Measurements from ENCODE around the gene APAF1. TPM values are rescaled to one million over a fixed set of nuclear protein-coding genes. Genes with fewer than 3 reads are reported as not detected.

Gene APAF1
- total RNA-seq, 1 experiment from 2014 or later = 19.3 TPM

DNA sequence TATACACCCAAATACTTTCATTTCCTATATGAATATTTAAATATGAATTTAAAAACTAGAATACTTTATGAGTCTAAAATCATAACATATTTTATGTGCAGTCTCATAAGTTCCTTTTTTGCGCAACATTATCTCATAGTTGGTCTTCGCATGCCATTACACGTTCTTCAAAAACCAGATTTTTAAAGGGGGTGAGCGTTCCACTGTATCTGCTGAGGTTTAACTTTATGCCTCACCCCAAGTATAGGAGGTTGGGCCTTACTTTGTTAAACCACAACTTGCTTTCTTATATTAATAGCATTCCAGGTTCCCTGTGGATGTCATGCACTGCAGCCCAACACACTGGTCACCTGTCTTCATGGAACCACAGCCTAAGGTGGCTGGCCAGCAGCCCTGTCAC is 118.6 kb downstream of the APAF1 start:
- no peaks in the 10 kb centered on the region for H3K9me3 Mint-ChIP-seq
- no peaks in the 10 kb centered on the region for H3K36me3 Mint-ChIP-seq
- TF ChIP-seq, protein P1, sequence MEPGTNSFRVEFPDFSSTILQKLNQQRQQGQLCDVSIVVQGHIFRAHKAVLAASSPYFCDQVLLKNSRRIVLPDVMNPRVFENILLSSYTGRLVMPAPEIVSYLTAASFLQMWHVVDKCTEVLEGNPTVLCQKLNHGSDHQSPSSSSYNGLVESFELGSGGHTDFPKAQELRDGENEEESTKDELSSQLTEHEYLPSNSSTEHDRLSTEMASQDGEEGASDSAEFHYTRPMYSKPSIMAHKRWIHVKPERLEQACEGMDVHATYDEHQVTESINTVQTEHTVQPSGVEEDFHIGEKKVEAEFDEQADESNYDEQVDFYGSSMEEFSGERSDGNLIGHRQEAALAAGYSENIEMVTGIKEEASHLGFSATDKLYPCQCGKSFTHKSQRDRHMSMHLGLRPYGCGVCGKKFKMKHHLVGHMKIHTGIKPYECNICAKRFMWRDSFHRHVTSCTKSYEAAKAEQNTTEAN (CRISPR knock-in tag; IDR thresholded peaks at IDR 0.05) = no peak
- TF ChIP-seq NFATC4 (CRISPR knock-in tag; IDR thresholded peaks at IDR 0.05) (no peak), MXD4 (CRISPR knock-in tag; IDR thresholded peaks at IDR 0.05; ENCODE audit: borderline replicate concordance) (no peak), TEAD1 (CRISPR knock-in tag; IDR thresholded peaks at IDR 0.05) (no peak), EMX1 (CRISPR knock-in tag; IDR thresholded peaks at IDR 0.05) (no peak)
- TF ChIP-seq, protein P2, sequence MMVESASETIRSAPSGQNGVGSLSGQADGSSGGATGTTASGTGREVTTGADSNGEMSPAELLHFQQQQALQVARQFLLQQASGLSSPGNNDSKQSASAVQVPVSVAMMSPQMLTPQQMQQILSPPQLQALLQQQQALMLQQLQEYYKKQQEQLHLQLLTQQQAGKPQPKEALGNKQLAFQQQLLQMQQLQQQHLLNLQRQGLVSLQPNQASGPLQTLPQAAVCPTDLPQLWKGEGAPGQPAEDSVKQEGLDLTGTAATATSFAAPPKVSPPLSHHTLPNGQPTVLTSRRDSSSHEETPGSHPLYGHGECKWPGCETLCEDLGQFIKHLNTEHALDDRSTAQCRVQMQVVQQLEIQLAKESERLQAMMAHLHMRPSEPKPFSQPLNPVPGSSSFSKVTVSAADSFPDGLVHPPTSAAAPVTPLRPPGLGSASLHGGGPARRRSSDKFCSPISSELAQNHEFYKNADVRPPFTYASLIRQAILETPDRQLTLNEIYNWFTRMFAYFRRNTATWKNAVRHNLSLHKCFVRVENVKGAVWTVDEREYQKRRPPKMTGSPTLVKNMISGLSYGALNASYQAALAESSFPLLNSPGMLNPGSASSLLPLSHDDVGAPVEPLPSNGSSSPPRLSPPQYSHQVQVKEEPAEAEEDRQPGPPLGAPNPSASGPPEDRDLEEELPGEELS (CRISPR knock-in tag; IDR thresholded peaks at IDR 0.05) = no peak
- CTCF ChIA-PET = no interaction called here
- no peaks in the 10 kb centered on the region for H3K4me1 Mint-ChIP-seq
- DNase-seq (ENCODE audit: low spot score) (no peak), ATAC-seq (no peak)
- H3K27me3 Mint-ChIP-seq (ENCODE audit: low read depth) = no peaks in the 10 kb centered on the region
- POLR2A ChIA-PET = no interaction called here
- H3K27ac Mint-ChIP-seq = no peak overlapping the region
- no peak overlapping the region for H3K4me3 Mint-ChIP-seq

DNA sequence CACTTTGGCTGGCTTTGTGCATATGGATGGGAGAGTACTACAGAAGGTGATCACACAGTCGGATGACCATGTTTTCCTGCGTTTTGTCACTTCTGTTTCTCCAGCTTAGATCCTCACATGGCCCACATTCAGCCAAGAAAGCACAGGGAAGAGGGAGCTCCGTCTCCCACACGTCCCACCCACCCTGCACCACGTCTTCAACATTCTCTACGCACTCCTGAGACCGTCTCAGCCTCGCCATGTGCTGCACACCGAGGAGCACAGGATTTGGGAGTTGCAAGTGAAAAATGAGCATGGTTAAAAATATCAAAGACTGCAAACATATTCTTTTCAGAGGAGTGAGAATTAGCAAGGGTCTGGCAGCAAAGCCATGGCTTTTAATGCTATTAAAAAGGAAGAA is 122.2 kb downstream of the APAF1 start:
- DNase-seq (ENCODE audit: low spot score) (no peak), ATAC-seq (no peak)
- TF ChIP-seq GTF2I (CRISPR knock-in tag; conservative IDR thresholded peaks at IDR 0.05) = no peak
- no peak for TF ChIP-seq HMGA2 (CRISPR knock-in tag; IDR thresholded peaks at IDR 0.05)
- no peak for TF ChIP-seq FOXJ3 (CRISPR knock-in tag; IDR thresholded peaks at IDR 0.05; ENCODE audit: borderline replicate concordance)
- no peak for TF ChIP-seq ATF1 (CRISPR knock-in tag; IDR thresholded peaks at IDR 0.05)
- TF ChIP-seq, protein P3, sequence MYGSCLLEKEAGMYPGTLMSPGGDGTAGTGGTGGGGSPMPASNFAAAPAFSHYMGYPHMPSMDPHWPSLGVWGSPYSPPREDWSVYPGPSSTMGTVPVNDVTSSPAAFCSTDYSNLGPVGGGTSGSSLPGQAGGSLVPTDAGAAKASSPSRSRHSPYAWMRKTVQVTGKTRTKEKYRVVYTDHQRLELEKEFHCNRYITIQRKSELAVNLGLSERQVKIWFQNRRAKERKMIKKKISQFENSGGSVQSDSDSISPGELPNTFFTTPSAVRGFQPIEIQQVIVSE (CRISPR knock-in tag; IDR thresholded peaks at IDR 0.05; ENCODE audit: borderline replicate concordance) = no peak
- TF ChIP-seq ZNF232 (CRISPR knock-in tag; IDR thresholded peaks at IDR 0.05) = no peak
- TF ChIP-seq, protein P4, sequence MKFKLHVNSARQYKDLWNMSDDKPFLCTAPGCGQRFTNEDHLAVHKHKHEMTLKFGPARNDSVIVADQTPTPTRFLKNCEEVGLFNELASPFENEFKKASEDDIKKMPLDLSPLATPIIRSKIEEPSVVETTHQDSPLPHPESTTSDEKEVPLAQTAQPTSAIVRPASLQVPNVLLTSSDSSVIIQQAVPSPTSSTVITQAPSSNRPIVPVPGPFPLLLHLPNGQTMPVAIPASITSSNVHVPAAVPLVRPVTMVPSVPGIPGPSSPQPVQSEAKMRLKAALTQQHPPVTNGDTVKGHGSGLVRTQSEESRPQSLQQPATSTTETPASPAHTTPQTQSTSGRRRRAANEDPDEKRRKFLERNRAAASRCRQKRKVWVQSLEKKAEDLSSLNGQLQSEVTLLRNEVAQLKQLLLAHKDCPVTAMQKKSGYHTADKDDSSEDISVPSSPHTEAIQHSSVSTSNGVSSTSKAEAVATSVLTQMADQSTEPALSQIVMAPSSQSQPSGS (CRISPR knock-in tag; IDR thresholded peaks at IDR 0.05; ENCODE audit: borderline replicate concordance, low read depth) = no peak
- no peak for TF ChIP-seq IRF2 (CRISPR knock-in tag; IDR thresholded peaks at IDR 0.05; ENCODE audit: borderline replicate concordance, low read depth)
- TF ChIP-seq, protein P5, sequence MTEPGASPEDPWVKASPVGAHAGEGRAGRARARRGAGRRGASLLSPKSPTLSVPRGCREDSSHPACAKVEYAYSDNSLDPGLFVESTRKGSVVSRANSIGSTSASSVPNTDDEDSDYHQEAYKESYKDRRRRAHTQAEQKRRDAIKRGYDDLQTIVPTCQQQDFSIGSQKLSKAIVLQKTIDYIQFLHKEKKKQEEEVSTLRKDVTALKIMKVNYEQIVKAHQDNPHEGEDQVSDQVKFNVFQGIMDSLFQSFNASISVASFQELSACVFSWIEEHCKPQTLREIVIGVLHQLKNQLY (CRISPR knock-in tag; IDR thresholded peaks at IDR 0.05) = no peak
- TF ChIP-seq, protein P6, sequence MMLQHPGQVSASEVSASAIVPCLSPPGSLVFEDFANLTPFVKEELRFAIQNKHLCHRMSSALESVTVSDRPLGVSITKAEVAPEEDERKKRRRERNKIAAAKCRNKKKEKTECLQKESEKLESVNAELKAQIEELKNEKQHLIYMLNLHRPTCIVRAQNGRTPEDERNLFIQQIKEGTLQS (CRISPR knock-in tag; conservative IDR thresholded peaks at IDR 0.05) = no peak
- no peak for TF ChIP-seq NR1H2 (CRISPR knock-in tag; IDR thresholded peaks at IDR 0.05)
- Mint-ChIP-seq H3K36me3 (peaks cover 4% of the 10 kb centered on the region), H3K9me3 (peaks cover 7% of the 10 kb centered on the region), H3K4me3 (no peak overlapping the region), H3K27ac (no peak overlapping the region), H3K4me1 (no peaks in the 10 kb centered on the region), H3K27me3 (ENCODE audit: low read depth) (no peaks in the 10 kb centered on the region)
- POLR2A ChIA-PET = no interaction called here
- CTCF ChIA-PET = interaction anchor here (1.9 kb wide), 1 partner anchor 25 kb away, joined by 4 read pairs; no protein-coding TSS in a partner anchor

DNA sequence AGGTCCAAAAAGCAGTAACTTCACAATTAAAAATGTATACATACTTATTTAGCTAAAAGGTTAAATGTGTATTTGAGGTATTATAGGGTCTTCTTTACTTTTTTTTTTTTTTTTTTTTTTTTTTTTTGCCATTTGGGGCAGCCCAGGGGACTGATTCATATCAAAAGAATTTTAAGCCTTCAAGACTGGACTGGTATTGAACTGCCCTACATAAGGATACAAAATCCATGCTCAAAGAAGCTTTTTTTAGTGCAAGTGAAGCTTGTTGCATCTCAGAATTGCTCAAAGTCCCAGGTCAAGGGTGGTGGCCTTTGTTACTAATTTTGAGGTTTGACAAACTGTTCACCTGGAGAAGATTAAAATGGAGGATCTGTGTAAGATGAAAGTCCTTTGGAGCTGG is 124.0 kb downstream of the APAF1 start:
- no peaks in the 10 kb centered on the region for H3K27me3 Mint-ChIP-seq (ENCODE audit: low read depth)
- ATAC-seq (no peak), DNase-seq (ENCODE audit: low spot score) (no peak)
- ChIA-PET POLR2A (no interaction called here), CTCF (no interaction called here)
- H3K4me1 Mint-ChIP-seq = 0 out of 2 replicates have a peak, but pooled peaks cover under 1% of the 10 kb centered on the region
- no peak overlapping the region for H3K4me3 Mint-ChIP-seq
- no peak overlapping the region for H3K27ac Mint-ChIP-seq
- peaks cover 11% of the 10 kb centered on the region for H3K9me3 Mint-ChIP-seq
- peaks cover 7% of the 10 kb centered on the region for H3K36me3 Mint-ChIP-seq
- no peak for TF ChIP-seq CBFB (CRISPR knock-in tag; IDR thresholded peaks at IDR 0.05; ENCODE audit: low read depth)
- TF ChIP-seq ZNF416 (CRISPR knock-in tag; IDR thresholded peaks at IDR 0.05) = no peak
- TF ChIP-seq, protein P3 (CRISPR knock-in tag; IDR thresholded peaks at IDR 0.05; ENCODE audit: borderline replicate concordance) = no peak
- TF ChIP-seq, protein P7, sequence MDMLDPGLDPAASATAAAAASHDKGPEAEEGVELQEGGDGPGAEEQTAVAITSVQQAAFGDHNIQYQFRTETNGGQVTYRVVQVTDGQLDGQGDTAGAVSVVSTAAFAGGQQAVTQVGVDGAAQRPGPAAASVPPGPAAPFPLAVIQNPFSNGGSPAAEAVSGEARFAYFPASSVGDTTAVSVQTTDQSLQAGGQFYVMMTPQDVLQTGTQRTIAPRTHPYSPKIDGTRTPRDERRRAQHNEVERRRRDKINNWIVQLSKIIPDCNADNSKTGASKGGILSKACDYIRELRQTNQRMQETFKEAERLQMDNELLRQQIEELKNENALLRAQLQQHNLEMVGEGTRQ (CRISPR knock-in tag; IDR thresholded peaks at IDR 0.05) = no peak
- TF ChIP-seq TCF7 (CRISPR knock-in tag; IDR thresholded peaks at IDR 0.05; ENCODE audit: low read depth) = no peak
- no peak for TF ChIP-seq ZNF423 (CRISPR knock-in tag; IDR thresholded peaks at IDR 0.05)
- no peak for TF ChIP-seq FOXP1 (CRISPR knock-in tag; IDR thresholded peaks at IDR 0.05; ENCODE audit: borderline replicate concordance)
- TF ChIP-seq, protein P8, sequence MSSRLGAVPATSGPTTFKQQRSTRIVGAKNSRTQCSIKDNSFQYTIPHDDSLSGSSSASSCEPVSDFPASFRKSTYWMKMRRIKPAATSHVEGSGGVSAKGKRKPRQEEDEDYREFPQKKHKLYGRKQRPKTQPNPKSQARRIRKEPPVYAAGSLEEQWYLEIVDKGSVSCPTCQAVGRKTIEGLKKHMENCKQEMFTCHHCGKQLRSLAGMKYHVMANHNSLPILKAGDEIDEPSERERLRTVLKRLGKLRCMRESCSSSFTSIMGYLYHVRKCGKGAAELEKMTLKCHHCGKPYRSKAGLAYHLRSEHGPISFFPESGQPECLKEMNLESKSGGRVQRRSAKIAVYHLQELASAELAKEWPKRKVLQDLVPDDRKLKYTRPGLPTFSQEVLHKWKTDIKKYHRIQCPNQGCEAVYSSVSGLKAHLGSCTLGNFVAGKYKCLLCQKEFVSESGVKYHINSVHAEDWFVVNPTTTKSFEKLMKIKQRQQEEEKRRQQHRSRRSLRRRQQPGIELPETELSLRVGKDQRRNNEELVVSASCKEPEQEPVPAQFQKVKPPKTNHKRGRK (CRISPR knock-in tag; IDR thresholded peaks at IDR 0.05; ENCODE audit: borderline replicate concordance) = no peak
